ENCODE data around the gene LAMTOR1. TPM values are rescaled to one million over a fixed set of nuclear protein-coding genes. Genes with fewer than 3 reads are reported as not detected.

Gene LAMTOR1
- total and polyA plus RNA-seq, 10 of the 15 experiments (the other 5 are each of a cell fraction or from before 2014, with no cell fraction given) = 58.8 to 141 (median 110) TPM

GRCh38 chr11:72075109-72075508 is 28.0 kb downstream of the LAMTOR1 start:
- FAIRE-seq (no peak), ATAC-seq (peak; percentile 28; the same call in 1 of the 3 replicates), DNase-seq (ENCODE audit: low read depth, low spot score) (no peak)
- Histone ChIP-seq H3K27me3 (replicated peaks in 1 of 2; ENCODE audit: control insufficient read depth in 2 of 2, insufficient read depth in 2 of 2, low read length in 1 of 2) (no peaks in the 10 kb centered on the region), H2AFZ (ENCODE audit: control insufficient read depth, low read depth, low read length) (peak overlapping the region; percentile 68), H3K79me2 (ENCODE audit: control insufficient read depth, insufficient read depth, low read length) (peaks cover 85% of the 10 kb centered on the region), H3K36me3 (ENCODE audit: control insufficient read depth in 2 of 2, insufficient read depth in 2 of 2, low read length in 1 of 2) (0 out of 4 replicates have a peak, but pooled peaks cover 0 to 2% of the 10 kb centered on the region in 2 experiments), H3K4me2 (ENCODE audit: control insufficient read depth, insufficient read depth) (peak overlapping the region; percentile 60; the same call in 1 of the 2 replicates), H3K4me1 (ENCODE audit: control insufficient read depth, insufficient read depth, low read length) (peaks cover 15% of the 10 kb centered on the region), H3K9ac (ENCODE audit: control insufficient read depth, insufficient read depth, low read length) (peak overlapping the region; percentile 25; the same call in 1 of the 2 replicates), H4K20me1 (ENCODE audit: control insufficient read depth, insufficient read depth) (no peaks in the 10 kb centered on the region), H3K4me3 (no peak overlapping the region), H3K9me3 (replicated peaks; ENCODE audit: control insufficient read depth, insufficient read depth, low read length) (no peaks in the 10 kb centered on the region), H3K27ac (ENCODE audit: control insufficient read depth, insufficient read depth) (peak overlapping the region; percentile 48)
- intact Hi-C loops (cut with micrococcal nuclease; ENCODE audit: unreplicated experiment) = no loop called here
- ChIA-PET CTCF (interaction anchor here (0.7 to 5.0 kb wide), 17 partner anchors 9 to 358 kb away, joined by 3 to 27 read pairs (median 4); no protein-coding TSS in a partner anchor), SMC1A (ENCODE audit: uncharacterized antibody, unreplicated experiment) (interaction anchor here (1.0 to 8.0 kb wide), 7 partner anchors 13 to 355 kb away, joined by 3 to 48 read pairs (median 5); no protein-coding TSS in a partner anchor), RAD21 (ENCODE audit: unreplicated experiment) (interaction anchor here (1.0 to 2.1 kb wide), 4 partner anchors 16 to 69 kb away, joined by 3 to 8 read pairs (median 4); no protein-coding TSS in a partner anchor), POLR2A (interaction anchor here (0.7 to 3.0 kb wide), 3 partner anchors 10 to 36 kb away, joined by 3 to 15 read pairs (median 6); no protein-coding TSS in a partner anchor)
- 95% methylated on average over 1 of the region's 1 CpG for WGBS (ENCODE audit: insufficient coverage, insufficient replicate concordance, low lambda C conversion rate, missing lambda C conversion rate)
- no TSS peak for BruUV-seq (replicated peaks)
- TF ChIP-seq WRNIP1 (IDR thresholded peaks at IDR 0.05; ENCODE audit: borderline replicate concordance, low read depth, low read length) = no peak
- peak; percentile 70; the same call in 1 of the 2 replicates for TF ChIP-seq SPI1 (IDR thresholded peaks at IDR 0.05; ENCODE audit: borderline replicate concordance, insufficient read depth, low read depth, low read length)
- peak; percentile 34; the same call in 1 of the 2 replicates for TF ChIP-seq RAD21 (IDR thresholded peaks at IDR 0.05; ENCODE audit: insufficient read depth, low read depth, low read length)
- TF ChIP-seq, protein P1, sequence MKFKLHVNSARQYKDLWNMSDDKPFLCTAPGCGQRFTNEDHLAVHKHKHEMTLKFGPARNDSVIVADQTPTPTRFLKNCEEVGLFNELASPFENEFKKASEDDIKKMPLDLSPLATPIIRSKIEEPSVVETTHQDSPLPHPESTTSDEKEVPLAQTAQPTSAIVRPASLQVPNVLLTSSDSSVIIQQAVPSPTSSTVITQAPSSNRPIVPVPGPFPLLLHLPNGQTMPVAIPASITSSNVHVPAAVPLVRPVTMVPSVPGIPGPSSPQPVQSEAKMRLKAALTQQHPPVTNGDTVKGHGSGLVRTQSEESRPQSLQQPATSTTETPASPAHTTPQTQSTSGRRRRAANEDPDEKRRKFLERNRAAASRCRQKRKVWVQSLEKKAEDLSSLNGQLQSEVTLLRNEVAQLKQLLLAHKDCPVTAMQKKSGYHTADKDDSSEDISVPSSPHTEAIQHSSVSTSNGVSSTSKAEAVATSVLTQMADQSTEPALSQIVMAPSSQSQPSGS (IDR thresholded peaks at IDR 0.05; ENCODE audit: low read length) = no peak
- peak; percentile 32 to 59 (median 41) for TF ChIP-seq CTCF (IDR thresholded peaks at IDR 0.05 in 2 of 3, conservative IDR thresholded peaks at IDR 0.05 in 1 of 3; ENCODE audit: control insufficient read depth in 2 of 3, extremely low read depth in 1 of 3, insufficient read depth in 1 of 3, low read depth in 3 of 3, low read length in 3 of 3)
- TF ChIP-seq KDM1A (IDR thresholded peaks at IDR 0.05; ENCODE audit: borderline replicate concordance) = no peak
- in situ Hi-C loops (cut with MboI) = no loop called here
